KMS-11 (cell line): Measurements from ENCODE around the gene RGS8.

Experiments used
- H2AFZ ChIP-seq: fragments of 200-600 bp; sonication (generic); 2 replicates; pipeline ENCODE4 v1.6.1; 2016; ENCODE audit warnings: antibody characterized with exemption, mixed run types, low read depth
- H3K27ac ChIP-seq: fragments of 200-600 bp; sonication (generic); 2 replicates; pipeline ENCODE4 v1.6.1; 2016; ENCODE audit warnings: mild to moderate bottlenecking, mixed run types
- H3K27me3 ChIP-seq: fragments of 200-600 bp; sonication (generic); 2 replicates; pipeline ENCODE4 v1.6.1; 2017; ENCODE audit warnings: mild to moderate bottlenecking, low read depth, mixed run types, moderate library complexity; ENCODE audit not compliant: insufficient read depth
- H3K36me3 ChIP-seq: fragments of 200-600 bp; sonication (generic); 2 replicates; pipeline ENCODE4 v1.6.1; 2017; ENCODE audit warnings: mild to moderate bottlenecking, mixed run types; ENCODE audit not compliant: insufficient read depth
- H3K4me1 ChIP-seq: fragments of 200-600 bp; sonication (generic); 2 replicates; pipeline ENCODE4 v1.6.1; 2016; ENCODE audit warnings: mild to moderate bottlenecking, low read depth, mixed run types; ENCODE audit not compliant: poor library complexity, severe bottlenecking
- H3K4me2 ChIP-seq: fragments of 200-600 bp; sonication (generic); 2 replicates; pipeline ENCODE4 v1.7.0; 2016; ENCODE audit warnings: mild to moderate bottlenecking, mixed run types
- H3K4me3 ChIP-seq: fragments of 200-600 bp; sonication (generic); IDR thresholded peaks from 2 replicates; pipeline ENCODE4 v1.6.1; 2017; ENCODE audit warnings: low read depth, low read length, mixed read lengths; ENCODE audit not compliant: insufficient read depth
- H3K79me2 ChIP-seq: fragments of 200-600 bp; sonication (generic); 2 replicates; pipeline ENCODE4 v1.6.1; 2016; ENCODE audit warnings: low read depth, mixed run types; ENCODE audit not compliant: insufficient read depth
- H3K9ac ChIP-seq: fragments of 200-600 bp; sonication (generic); 2 replicates; pipeline ENCODE4 v1.6.1; 2016; ENCODE audit warnings: mild to moderate bottlenecking, mixed run types
- H4K20me1 ChIP-seq: fragments of 200-600 bp; sonication (generic); 2 replicates; pipeline ENCODE4 v1.6.1; 2016; ENCODE audit warnings: mild to moderate bottlenecking, mixed run types; ENCODE audit not compliant: insufficient read depth
- CTCF ChIP-seq: fragments of 200-600 bp; sonication (generic); conservative IDR thresholded peaks from 2 replicates; pipeline ENCODE4 v1.6.1; 2017; ENCODE audit warnings: low read depth, mild to moderate bottlenecking, antibody characterized with exemption, low read length, moderate library complexity, mixed read lengths

RGS8 gene

GRCh38 chr1:182686446-182686845 lies 2.1 kb upstream of the RGS8 start:
- Histone ChIP-seq H3K36me3 (no peaks in the 10 kb centered on the region), H3K4me2 (no peak overlapping the region), H2AFZ (no peak overlapping the region), H3K4me1 (no peaks in the 10 kb centered on the region), H3K4me3 (no peak overlapping the region), H3K27me3 (no peaks in the 10 kb centered on the region), H3K27ac (no peak overlapping the region), H3K9ac (no peak overlapping the region), H4K20me1 (no peaks in the 10 kb centered on the region), H3K79me2 (no peaks in the 10 kb centered on the region)
- no peak for TF ChIP-seq CTCF

GRCh38 chr1:182685215-182685614 lies 828 bp upstream of the RGS8 start:
- no peak overlapping the region for H3K4me3 ChIP-seq
- H3K4me2 ChIP-seq: no peak overlapping the region
- no peaks in the 10 kb centered on the region for H3K27me3 ChIP-seq
- H3K4me1 ChIP-seq: no peaks in the 10 kb centered on the region
- no peak overlapping the region for H3K27ac ChIP-seq
- no peaks in the 10 kb centered on the region for H4K20me1 ChIP-seq
- H3K36me3 ChIP-seq: no peaks in the 10 kb centered on the region
- H3K9ac ChIP-seq: no peak overlapping the region
- TF ChIP-seq CTCF: no peak
- H3K79me2 ChIP-seq: no peaks in the 10 kb centered on the region
- no peak overlapping the region for H2AFZ ChIP-seq

GRCh38 chr1:182682898-182683501 lies 1.4 kb downstream of the RGS8 start:
- no peaks in the 10 kb centered on the region for H3K36me3 ChIP-seq
- H3K4me3 ChIP-seq: no peak overlapping the region
- H3K27me3 ChIP-seq: no peaks in the 10 kb centered on the region
- H3K79me2 ChIP-seq: no peaks in the 10 kb centered on the region
- no peak overlapping the region for H3K27ac ChIP-seq
- no peak overlapping the region for H2AFZ ChIP-seq
- H3K9ac ChIP-seq: no peak overlapping the region
- no peak overlapping the region for H3K4me2 ChIP-seq
- H4K20me1 ChIP-seq: no peaks in the 10 kb centered on the region
- TF ChIP-seq CTCF: no peak
- H3K4me1 ChIP-seq: no peaks in the 10 kb centered on the region

GRCh38 chr1:182682406-182682805 lies 2.0 kb downstream of the RGS8 start:
- no peaks in the 10 kb centered on the region for H4K20me1 ChIP-seq
- no peaks in the 10 kb centered on the region for H3K36me3 ChIP-seq
- no peak overlapping the region for H3K4me3 ChIP-seq
- H3K79me2 ChIP-seq: no peaks in the 10 kb centered on the region
- no peak overlapping the region for H2AFZ ChIP-seq
- no peaks in the 10 kb centered on the region for H3K27me3 ChIP-seq
- H3K4me2 ChIP-seq: no peak overlapping the region
- no peak overlapping the region for H3K27ac ChIP-seq
- TF ChIP-seq CTCF: no peak
- no peak overlapping the region for H3K9ac ChIP-seq
- H3K4me1 ChIP-seq: peaks cover 5% of the 10 kb centered on the region
